ENCODE results near the gene CACNA2D3.
A peak's percentile ranks its signal among the peaks of the same experiment; 100 is the strongest.
"Not testable (repeated sequence)": the region's sequence is repeated elsewhere in the genome, so short reads cannot be mapped to it uniquely, and the experiment has no call there.

The CACNA2D3 gene

GRCh38 chr3:54573858-54574257 is 451.5 kb downstream of the CACNA2D3 start:
- DNase-seq (ENCODE audit: low spot score): no peak

GRCh38 chr3:54574906-54575617 is 452.7 kb downstream of the CACNA2D3 start:
- DNase-seq (ENCODE audit: low spot score): no peak

DNA sequence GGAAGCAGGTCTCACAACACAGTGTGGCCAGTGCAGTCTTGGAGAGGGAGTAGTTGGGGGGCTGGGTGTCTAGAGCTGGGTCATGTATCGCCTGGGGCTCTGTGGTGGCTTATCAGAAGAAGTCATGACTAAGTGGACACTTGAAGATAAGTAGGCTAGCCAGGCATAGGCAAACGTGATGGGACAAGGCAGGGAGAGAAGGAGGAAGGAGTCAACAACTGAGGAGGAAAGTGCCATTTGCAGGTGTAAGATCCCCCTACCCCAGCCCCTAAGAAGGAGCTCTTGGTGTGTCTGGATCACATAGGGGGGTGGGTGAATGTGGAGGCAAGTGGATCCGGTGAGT is 453.2 kb downstream of the CACNA2D3 start:
- no peak for DNase-seq (ENCODE audit: low spot score)

GRCh38 chr3:54577313-54577712 is 455.0 kb downstream of the CACNA2D3 start:
- no peak for DNase-seq (ENCODE audit: low spot score)

GRCh38 chr3:54578417-54578816 is 456.1 kb downstream of the CACNA2D3 start:
- DNase-seq (ENCODE audit: low spot score): no peak

- DNase-seq (ENCODE audit: low spot score): no peak
These were observed 458.1 kb downstream of the CACNA2D3 start for GRCh38 chr3:54580453-54580852.

- DNase-seq (ENCODE audit: low spot score): no peak
These were observed 460.1 kb downstream of the CACNA2D3 start for GRCh38 chr3:54582424-54582823.

DNA sequence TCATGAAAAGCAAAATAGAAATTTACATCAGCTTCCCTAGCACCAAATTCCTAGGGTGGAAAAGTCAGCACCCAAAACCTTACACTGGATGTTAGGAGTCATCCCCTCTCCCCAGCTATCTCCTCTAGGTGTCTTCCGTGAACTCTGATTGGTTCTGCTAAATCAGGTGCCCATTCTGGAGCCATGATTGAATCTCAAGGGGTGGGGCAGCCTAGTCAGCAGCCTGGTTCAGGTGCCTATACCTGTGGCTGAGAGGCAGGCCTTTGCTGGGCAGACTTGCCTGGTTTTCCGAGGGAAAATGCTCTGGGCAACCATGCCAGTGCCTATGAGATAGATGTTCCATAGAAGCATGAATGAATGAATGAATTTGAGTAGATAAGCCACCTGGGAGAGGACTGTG is 468.8 kb downstream of the CACNA2D3 start:
- no peak for DNase-seq (ENCODE audit: low spot score)

- DNase-seq (ENCODE audit: low spot score): no peak
These were observed 471.3 kb downstream of the CACNA2D3 start for GRCh38 chr3:54593653-54594052.

DNA sequence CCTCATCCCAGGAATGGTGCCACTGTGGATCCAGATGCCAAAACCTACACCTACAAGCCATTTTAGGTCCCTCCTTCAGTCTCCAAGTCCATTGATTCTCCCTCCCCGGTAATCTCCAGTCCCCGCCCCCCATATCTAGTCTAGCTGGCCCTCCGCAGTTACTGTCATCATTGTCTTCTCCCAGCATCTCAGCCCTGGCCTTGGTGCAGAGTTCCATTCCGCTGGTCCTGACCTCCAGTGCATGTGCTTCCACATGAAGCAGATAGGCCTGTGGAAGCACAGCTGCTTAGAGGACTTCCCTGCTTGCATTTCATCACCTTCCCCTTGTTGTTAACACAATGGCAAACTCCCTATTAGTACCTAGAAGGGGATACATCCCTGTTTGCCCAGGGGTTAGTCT is 473.7 kb downstream of the CACNA2D3 start:
- DNase-seq (ENCODE audit: low spot score): no peak

- DNase-seq (ENCODE audit: low spot score): no peak
These were observed 477.4 kb downstream of the CACNA2D3 start for GRCh38 chr3:54599716-54600115.

DNA sequence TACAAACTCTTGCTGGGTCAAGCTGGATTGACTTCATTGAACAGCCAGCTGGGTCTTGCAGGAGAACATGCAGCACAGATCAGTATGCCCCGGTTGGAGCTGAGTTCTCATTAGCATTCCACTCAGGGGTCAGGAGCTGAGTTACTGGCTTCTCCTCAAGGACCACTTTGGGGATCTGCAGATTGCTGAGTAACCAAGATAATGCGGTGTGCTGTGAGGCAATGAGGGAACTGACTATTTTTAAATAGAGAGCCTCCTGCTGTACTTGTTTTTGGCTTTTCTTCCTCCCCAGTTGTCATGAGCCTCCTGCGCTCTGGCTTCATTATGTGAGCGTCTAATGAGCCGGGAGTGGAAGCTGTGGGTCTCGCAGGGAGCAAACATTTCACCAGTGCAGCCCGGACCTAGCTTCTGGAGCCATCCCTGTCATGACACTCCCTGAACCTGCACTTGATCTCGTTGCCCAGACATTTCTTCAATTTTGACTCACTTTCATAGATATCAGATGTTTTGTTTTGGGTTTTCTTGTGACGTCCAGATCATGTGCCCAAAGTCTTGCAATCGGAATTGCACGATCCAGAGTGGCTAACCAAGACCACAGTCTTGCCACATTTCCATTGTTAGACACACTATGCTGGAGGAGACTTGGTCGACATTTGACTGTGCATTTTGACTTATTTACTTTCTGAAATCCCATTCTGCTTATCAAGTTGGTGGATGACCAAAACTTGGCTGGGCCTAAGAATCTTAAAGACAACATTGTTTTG is 478.3 kb downstream of the CACNA2D3 start:
- no peak for DNase-seq (ENCODE audit: low spot score)

DNA sequence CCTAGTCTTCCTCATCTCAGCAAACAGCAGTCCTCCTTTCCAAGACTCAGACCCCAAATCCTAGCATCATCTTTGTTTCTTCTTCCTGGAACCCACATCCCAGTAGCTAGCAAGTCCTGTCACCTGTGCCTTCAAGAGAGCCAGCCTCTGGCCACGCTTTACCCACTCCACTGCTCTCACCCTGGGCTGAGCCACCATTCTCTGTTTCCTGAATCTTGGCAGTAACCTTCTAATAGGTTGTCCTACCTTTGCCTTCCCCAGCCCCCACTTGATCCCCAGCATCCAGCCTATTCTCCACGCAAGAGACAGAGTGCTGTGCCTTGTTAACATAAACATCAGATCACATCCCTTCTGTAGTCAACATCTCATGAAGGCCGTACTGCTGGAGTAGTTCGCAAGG is 482.1 kb downstream of the CACNA2D3 start:
- no peak for DNase-seq (ENCODE audit: low spot score)

DNA sequence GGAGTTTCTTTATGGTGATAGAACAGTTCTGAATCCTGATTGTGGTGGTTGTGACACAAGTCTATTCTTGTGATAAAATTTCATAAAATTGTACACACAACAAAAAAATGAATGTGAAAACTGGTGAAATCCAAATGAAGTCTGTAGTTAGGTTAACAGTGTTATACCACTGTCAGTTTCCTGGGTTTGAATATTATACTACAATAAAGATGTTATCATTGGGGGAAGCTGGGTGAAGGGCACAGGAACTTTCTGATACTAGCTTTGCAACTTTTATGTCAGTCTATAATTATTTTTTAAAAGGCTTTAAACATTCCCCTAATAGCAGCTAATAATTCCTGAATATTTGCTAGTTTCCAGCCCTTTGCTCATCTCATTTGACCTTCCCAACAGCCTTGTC is 485.7 kb downstream of the CACNA2D3 start:
- DNase-seq (ENCODE audit: low spot score): no peak

DNA sequence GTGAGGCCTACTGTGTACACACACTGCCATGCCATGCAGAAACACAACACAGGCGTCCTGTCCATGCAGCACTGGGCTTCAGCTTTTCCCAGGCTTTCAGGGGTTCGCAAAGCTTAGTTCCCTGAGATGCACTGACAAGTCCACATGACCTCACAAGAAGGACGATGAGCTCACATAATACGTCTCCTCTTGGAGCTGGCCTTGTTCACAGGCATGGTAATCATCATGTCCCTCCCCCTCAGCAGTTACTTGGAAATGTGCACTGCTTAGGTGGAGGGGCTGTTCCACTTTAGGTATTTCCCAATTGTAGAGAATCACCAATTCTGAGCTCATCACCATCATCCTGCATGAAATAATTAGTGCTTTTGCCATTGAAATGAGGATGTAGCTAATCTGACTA is 496.7 kb downstream of the CACNA2D3 start:
- DNase-seq (ENCODE audit: low spot score): no peak

DNA sequence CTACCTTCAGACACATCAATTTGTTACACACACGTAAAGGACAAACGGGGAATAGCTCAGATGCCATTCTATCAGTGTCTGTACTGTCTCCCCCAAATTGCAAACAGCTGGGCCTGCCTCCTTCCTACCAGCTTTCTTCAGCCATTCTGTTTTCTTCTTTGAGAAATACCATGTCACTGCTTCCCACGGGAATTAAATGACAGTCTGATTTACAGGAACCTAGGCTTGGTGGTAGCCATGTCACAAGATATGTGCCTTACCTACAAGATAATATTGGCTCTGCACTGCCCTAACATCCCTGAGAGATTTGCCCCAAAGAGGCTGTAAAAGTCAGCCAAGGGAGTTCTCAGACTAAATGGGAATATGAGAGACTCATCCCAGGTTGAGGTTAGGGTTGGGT is 497.2 kb downstream of the CACNA2D3 start:
- DNase-seq (ENCODE audit: low spot score): no peak

DNA sequence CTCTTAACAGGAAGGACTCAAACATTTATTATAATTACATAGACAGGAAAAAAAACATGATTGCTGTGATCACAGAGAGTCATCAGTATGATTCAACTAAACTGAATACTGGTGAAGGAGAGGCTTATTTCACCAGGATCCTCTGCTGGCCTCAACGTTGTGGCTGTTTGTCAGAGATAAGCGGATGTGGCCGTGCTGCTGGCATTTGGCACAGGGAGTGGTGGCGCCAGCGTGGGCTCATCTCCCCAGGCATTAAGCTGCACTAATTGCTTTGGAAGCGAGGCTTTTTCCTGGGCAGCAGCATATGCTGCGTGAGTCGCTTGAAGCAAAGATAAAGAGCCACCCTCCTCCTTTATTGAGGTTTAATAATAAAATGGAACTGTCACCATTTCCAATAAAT is 498.8 kb downstream of the CACNA2D3 start:
- DNase-seq (ENCODE audit: low spot score): peak; percentile 59

GRCh38 chr3:54622678-54623077 is 500.3 kb downstream of the CACNA2D3 start:
- no peak for DNase-seq (ENCODE audit: low spot score)

- no peak for DNase-seq (ENCODE audit: low spot score)
These were observed 503.7 kb downstream of the CACNA2D3 start for GRCh38 chr3:54625805-54626787.

GRCh38 chr3:54628888-54629441 is 506.6 kb downstream of the CACNA2D3 start:
- DNase-seq (ENCODE audit: low spot score): no peak

- no peak for DNase-seq (ENCODE audit: low spot score)
These were observed 507.8 kb downstream of the CACNA2D3 start for GRCh38 chr3:54630101-54630623.

GRCh38 chr3:54631001-54631400 is 508.6 kb downstream of the CACNA2D3 start:
- not testable (repeated sequence) for DNase-seq (ENCODE audit: low spot score)
